ENCODE data around the gene ATF2. TPM values are rescaled to one million over a fixed set of nuclear protein-coding genes. Genes with fewer than 3 reads are reported as not detected.

ATF2 gene
- total and polyA plus RNA-seq, 2 of the 4 experiments (the other 2 are of a cell fraction): 23.2 to 60.0 TPM

DNA sequence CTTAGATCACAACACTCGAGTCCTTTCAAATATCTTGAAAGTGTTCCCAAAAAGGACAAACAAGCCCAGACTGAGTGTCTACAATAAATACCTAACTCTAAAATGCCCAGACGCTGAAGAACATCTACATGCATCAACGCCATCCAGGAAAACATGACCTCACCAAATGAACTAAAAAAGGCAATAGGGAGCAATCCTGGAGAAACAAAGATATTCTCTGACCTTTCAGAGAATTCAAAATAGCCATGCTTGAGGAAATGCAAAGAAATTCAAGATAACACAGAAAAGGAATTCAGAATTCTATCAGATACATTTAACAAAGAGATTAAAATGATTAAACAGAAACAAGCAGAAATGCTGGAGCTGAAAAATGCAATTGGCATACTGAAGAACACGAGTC, 101.6 kb downstream of the ATF2 start:
- no peak overlapping the region for H3K56ac ChIP-seq (ENCODE audit: extremely low read depth, insufficient read depth, low read length)
- H3K4me2 ChIP-seq (ENCODE audit: low read depth, low read length): no peak overlapping the region
- no peak for TF ChIP-seq RAD21 (IDR thresholded peaks at IDR 0.05; ENCODE audit: low read length)
- no peaks in the 10 kb centered on the region for H3K9me3 ChIP-seq (ENCODE audit: control insufficient read depth, insufficient read depth, low read length)
- H2BK120ac ChIP-seq (ENCODE audit: low read depth, low read length): no peak overlapping the region
- no peak overlapping the region for H3K9ac ChIP-seq (ENCODE audit: low read depth, low read length)
- WGBS, 2 experiments (ENCODE audit: extremely low coverage in 2 of 2, insufficient read length in 1 of 2): 100% methylated on average over 1 of the region's 4 CpGs; no CpG with 5 or more reads in 1 of the 2 experiments
- no peak overlapping the region for H3K4ac ChIP-seq (ENCODE audit: low read depth, low read length)
- no peak overlapping the region for H3K27ac ChIP-seq (ENCODE audit: insufficient read depth, low read length)
- H3K36me3 ChIP-seq (ENCODE audit: control insufficient read depth, insufficient read depth, low read length): peaks cover 2% of the 10 kb centered on the region; the same call in 1 of the 2 replicates
- H3K9me1 ChIP-seq (ENCODE audit: insufficient read depth, low read length): no peaks in the 10 kb centered on the region; the same call in 1 of the 2 replicates
- no peaks in the 10 kb centered on the region; a peak in 1 of 4 replicates for H3K79me1 ChIP-seq (ENCODE audit: low read depth in 1 of 2, low read length in 2 of 2)
- dilution Hi-C loops (cut with HindIII; ENCODE audit: low sequenced_read_pairs, unreplicated experiment) (no loop called here), intact Hi-C loops (cut with micrococcal nuclease) (no loop called here), in situ Hi-C loops (cut with MboI; ENCODE audit: low sequenced_read_pairs) (no loop called here)
- no peaks in the 10 kb centered on the region for H3K4me1 ChIP-seq (ENCODE audit: control insufficient read depth, insufficient read depth, low read length)
- no peak overlapping the region for H4K91ac ChIP-seq (ENCODE audit: insufficient read depth, low read depth, low read length)
- H2BK20ac ChIP-seq (ENCODE audit: low read depth, low read length): no peak overlapping the region
- no TSS peak for BruUV-seq (replicated peaks)
- H2AFZ ChIP-seq (replicated peaks; ENCODE audit: low read length, poor library complexity): no peak overlapping the region
- no peak overlapping the region for H2AK5ac ChIP-seq (ENCODE audit: low read depth, low read length)
- CTCF ChIA-PET: no interaction called here
- H3K27me3 ChIP-seq (ENCODE audit: control insufficient read depth, insufficient read depth, low read length): no peaks in the 10 kb centered on the region
- no peak overlapping the region for H4K5ac ChIP-seq (ENCODE audit: low read depth, low read length)
- H4K8ac ChIP-seq (ENCODE audit: low read depth in 2 of 2, low read length in 2 of 2): no peak overlapping the region
- no peak for ATAC-seq (ENCODE audit: low read depth)
- H3K18ac ChIP-seq (ENCODE audit: low read depth, low read length): no peak overlapping the region
- H4K20me1 ChIP-seq (ENCODE audit: insufficient read depth, low read length): no peaks in the 10 kb centered on the region
- no peak overlapping the region for H3K4me3 ChIP-seq (ENCODE audit: insufficient read depth, low read depth, low read length)
- H2BK5ac ChIP-seq (ENCODE audit: low read depth, low read length, poor library complexity, severe bottlenecking): no peak overlapping the region
- no peak overlapping the region for H3K23ac ChIP-seq (ENCODE audit: low read depth, low read length)
- DNase-seq: no peak
- no peak overlapping the region for H2BK15ac ChIP-seq (ENCODE audit: low read depth, low read length)
- H3K14ac ChIP-seq (replicated peaks; ENCODE audit: low read depth, low read length): no peak overlapping the region
- no peak overlapping the region for H2AK9ac ChIP-seq (replicated peaks; ENCODE audit: low read depth, low read length, poor library complexity)
- POLR2A ChIA-PET (ENCODE audit: unreplicated experiment): no interaction called here

Data from IMR-90 (cell line).